PC-3 (cell line): ENCODE measurements around the gene HES3. TPM values are rescaled to one million over a fixed set of nuclear protein-coding genes. Genes with fewer than 3 reads are reported as not detected.

ENCODE experiments used
- ATAC-seq: fragments of 200-7000 bp; cut with Tn5 transposase; 2 replicates; pipeline ENCODE4 v1.9.1; 2020; ENCODE audit warnings: mild to moderate bottlenecking, moderate library complexity
- BruUV-seq: library from RNA; stranded (reverse); fragments of 400-500 nt; replicated peaks from 2 replicates; lab custom pipeline; 2021; lab: Mats Ljungman, UMichigan
- CTCF ChIA-PET: fragments of 300-600 bp; sonication (Branson Sonifier 250); formaldehyde crosslinking; loops from one replicate; lab custom pipeline; 2022; ENCODE audit warnings: antibody characterized with exemption; lab: Charles Lee
- POLR2A ChIA-PET: fragments of 300-600 bp; sonication (Branson Sonifier 250); formaldehyde crosslinking; loops from one replicate; lab custom pipeline; 2022; ENCODE audit warnings: antibody characterized with exemption; ENCODE audit not compliant: unreplicated experiment; lab: Charles Lee
- DNase-seq: peaks from one replicate; pipeline ENCODE4 v3.0.0-alpha.2; 2015
- H2AFZ ChIP-seq: fragments of 300-600 bp; sonication (generic); 2 replicates; pipeline ENCODE4 v1.6.0; 2016; ENCODE audit warnings: antibody characterized with exemption, low read length
- H3F3A ChIP-seq: fragments of 300-600 bp; sonication (generic); one replicate; pipeline ENCODE4 v1.6.0; 2017; ENCODE audit warnings: antibody characterized with exemption, low read length, control low read depth, mild to moderate bottlenecking; ENCODE audit not compliant: unreplicated experiment
- H3K27ac ChIP-seq: fragments of 300-600 bp; sonication (generic); 2 replicates; pipeline ENCODE4 v1.5.1; 2016; ENCODE audit warnings: mild to moderate bottlenecking, low read length
- H3K27me3 ChIP-seq: fragments of 300-600 bp; sonication (generic); 2 replicates; pipeline ENCODE4 v1.6.1; 2016; ENCODE audit warnings: low read length, mixed read lengths
- H3K36me3 ChIP-seq: fragments of 300-600 bp; sonication (generic); 2 replicates; pipeline ENCODE4 v1.6.1; 2016; ENCODE audit warnings: low read depth, mixed run types, low read length, mixed read lengths
- H3K4me1 ChIP-seq: fragments of 300-600 bp; sonication (generic); 2 replicates; pipeline ENCODE4 v1.5.1; 2016; ENCODE audit warnings: low read length; ENCODE audit not compliant: insufficient read depth
- H3K4me2 ChIP-seq: fragments of 300-600 bp; sonication (generic); 2 replicates; pipeline ENCODE4 v1.6.0; 2016; ENCODE audit warnings: low read length
- H3K4me3 ChIP-seq: fragments of 300-600 bp; sonication (generic); 2 replicates; pipeline ENCODE4 v1.5.1; 2016; ENCODE audit warnings: mild to moderate bottlenecking, low read length, mixed read lengths
- H3K79me2 ChIP-seq: fragments of 300-600 bp; sonication (generic); 2 replicates; pipeline ENCODE4 v1.6.1; 2017; ENCODE audit warnings: low read length, mixed read lengths
- H3K9ac ChIP-seq: fragments of 300-600 bp; sonication (generic); 2 replicates; pipeline ENCODE4 v1.6.0; 2016; ENCODE audit warnings: mild to moderate bottlenecking, low read length
- H3K9me2 ChIP-seq: fragments of 300-600 bp; sonication (generic); replicated peaks from 2 replicates; pipeline ENCODE4 v1.6.1; 2016; ENCODE audit warnings: mixed run types, low read length, mixed read lengths
- H3K9me3 ChIP-seq: fragments of 300-600 bp; sonication (generic); 2 replicates; pipeline ENCODE4 v1.6.1; 2016; ENCODE audit warnings: low read length, mixed read lengths
- H4K20me1 ChIP-seq: fragments of 300-600 bp; sonication (generic); 2 replicates; pipeline ENCODE4 v1.6.1; 2016; ENCODE audit warnings: low read length, mixed read lengths
- CTCF ChIP-seq: fragments of 300-600 bp; sonication (generic); conservative IDR thresholded peaks from 2 replicates; pipeline ENCODE4 v1.5.1; 2017; ENCODE audit warnings: antibody characterized with exemption, low read depth, mild to moderate bottlenecking, low read length
- EZH2 ChIP-seq: fragments of 300-600 bp; sonication (generic); IDR thresholded peaks from one replicate; pipeline ENCODE4 v1.6.1; 2017; ENCODE audit warnings: antibody characterized with exemption, mild to moderate bottlenecking, low read length; ENCODE audit not compliant: unreplicated experiment
- EZH2phosphoT487 ChIP-seq: fragments of 300-600 bp; sonication (generic); IDR thresholded peaks from 2 replicates; pipeline ENCODE4 v1.6.1; 2018; ENCODE audit warnings: mild to moderate bottlenecking, antibody characterized with exemption, low read length, borderline replicate concordance
- intact Hi-C: fragments of 100-400 bp; cut with micrococcal nuclease; formaldehyde crosslinking; loops from 2 replicates; pipeline ENCODE4 v1.9.0; 2023
- total RNA-seq: library from RNA; depleted of rRNA; stranded (reverse); fragments of >200 nt; gene quantifications from 2 replicates; pipeline ENCODE4 v1.2.3, GENCODE V29; 2014

The HES3 gene
- total RNA-seq, 1 experiment from 2014 or later: not detected

GRCh38 chr1:6276811-6277555 is 33.0 kb downstream of the HES3 start:
- H3K4me3 ChIP-seq: no peak overlapping the region
- TF ChIP-seq EZH2 (no peak), EZH2phosphoT487 (no peak), CTCF (no peak)
- H3K4me1 ChIP-seq: peaks cover 20% of the 10 kb centered on the region
- no peaks in the 10 kb centered on the region for H3K9me3 ChIP-seq
- no peak overlapping the region for H3K4me2 ChIP-seq
- no peaks in the 10 kb centered on the region for H4K20me1 ChIP-seq
- no peak for DNase-seq
- H3F3A ChIP-seq: no peaks in the 10 kb centered on the region
- no peak for ATAC-seq
- ChIA-PET POLR2A (no interaction called here), CTCF (no interaction called here)
- BruUV-seq: no TSS peak
- H2AFZ ChIP-seq: no peak overlapping the region
- H3K9me2 ChIP-seq: no peaks in the 10 kb centered on the region
- H3K27me3 ChIP-seq: no peaks in the 10 kb centered on the region
- intact Hi-C loops: no loop called here
- peaks cover 4% of the 10 kb centered on the region; the same call in 1 of the 2 replicates for H3K36me3 ChIP-seq
- no peaks in the 10 kb centered on the region for H3K79me2 ChIP-seq
- no peak overlapping the region for H3K9ac ChIP-seq
- no peak overlapping the region for H3K27ac ChIP-seq

GRCh38 chr1:6278263-6278662 is 34.3 kb downstream of the HES3 start:
- no TSS peak for BruUV-seq
- H3K9ac ChIP-seq: no peak overlapping the region
- no peak overlapping the region for H3K27ac ChIP-seq
- DNase-seq (no peak), ATAC-seq (no peak)
- H2AFZ ChIP-seq: no peak overlapping the region
- H3K27me3 ChIP-seq: no peaks in the 10 kb centered on the region
- no peak overlapping the region for H3K4me3 ChIP-seq
- no peaks in the 10 kb centered on the region for H3F3A ChIP-seq
- ChIA-PET CTCF (no interaction called here), POLR2A (interaction anchor here (0.6 kb wide), 1 partner anchor 39 kb away, joined by 3 read pairs; no protein-coding TSS in a partner anchor)
- intact Hi-C loops: no loop called here
- H3K9me2 ChIP-seq: no peaks in the 10 kb centered on the region
- no peaks in the 10 kb centered on the region for H4K20me1 ChIP-seq
- no peaks in the 10 kb centered on the region for H3K9me3 ChIP-seq
- no peak for TF ChIP-seq CTCF
- TF ChIP-seq EZH2phosphoT487: no peak
- no peak for TF ChIP-seq EZH2
- H3K4me1 ChIP-seq: peaks cover 16% of the 10 kb centered on the region
- no peak overlapping the region for H3K4me2 ChIP-seq
- H3K36me3 ChIP-seq: peaks cover 4% of the 10 kb centered on the region; the same call in 1 of the 2 replicates
- H3K79me2 ChIP-seq: no peaks in the 10 kb centered on the region

- H3K9me2 ChIP-seq: no peaks in the 10 kb centered on the region
- H2AFZ ChIP-seq: no peak overlapping the region
- POLR2A ChIA-PET: no interaction called here
- H3K27ac ChIP-seq: no peak overlapping the region
- H3K9me3 ChIP-seq: no peaks in the 10 kb centered on the region
- no peaks in the 10 kb centered on the region for H3F3A ChIP-seq
- peaks cover 11% of the 10 kb centered on the region for H3K4me1 ChIP-seq
- no peak overlapping the region for H3K9ac ChIP-seq
- no peak overlapping the region for H3K4me2 ChIP-seq
- no TSS peak for BruUV-seq
- H3K79me2 ChIP-seq: no peaks in the 10 kb centered on the region
- CTCF ChIA-PET: no interaction called here
- no peaks in the 10 kb centered on the region for H3K27me3 ChIP-seq
- H3K36me3 ChIP-seq: peaks cover 4% of the 10 kb centered on the region; the same call in 1 of the 2 replicates
- ATAC-seq: no peak
- DNase-seq: no peak
- H3K4me3 ChIP-seq: no peak overlapping the region
- TF ChIP-seq EZH2 (no peak), CTCF (no peak)
- intact Hi-C loops: no loop called here
- no peaks in the 10 kb centered on the region for H4K20me1 ChIP-seq
Measured at GRCh38 chr1:6279066-6279465, 35.1 kb downstream of the HES3 start.
